GM21737 (cell line): ENCODE data around the gene GALNS.
"Not testable (repeated sequence)": the region's sequence is repeated elsewhere in the genome, so short reads cannot be mapped to it uniquely, and the experiment has no call there.

ENCODE experiments used
- ATAC-seq: cut with Tn5 transposase; IDR thresholded peaks from one replicate; pipeline ENCODE4 v1.9.1; 2021; ENCODE audit warnings: mild to moderate bottlenecking, moderate library complexity; ENCODE audit not compliant: unreplicated experiment

The GALNS gene, protein sequence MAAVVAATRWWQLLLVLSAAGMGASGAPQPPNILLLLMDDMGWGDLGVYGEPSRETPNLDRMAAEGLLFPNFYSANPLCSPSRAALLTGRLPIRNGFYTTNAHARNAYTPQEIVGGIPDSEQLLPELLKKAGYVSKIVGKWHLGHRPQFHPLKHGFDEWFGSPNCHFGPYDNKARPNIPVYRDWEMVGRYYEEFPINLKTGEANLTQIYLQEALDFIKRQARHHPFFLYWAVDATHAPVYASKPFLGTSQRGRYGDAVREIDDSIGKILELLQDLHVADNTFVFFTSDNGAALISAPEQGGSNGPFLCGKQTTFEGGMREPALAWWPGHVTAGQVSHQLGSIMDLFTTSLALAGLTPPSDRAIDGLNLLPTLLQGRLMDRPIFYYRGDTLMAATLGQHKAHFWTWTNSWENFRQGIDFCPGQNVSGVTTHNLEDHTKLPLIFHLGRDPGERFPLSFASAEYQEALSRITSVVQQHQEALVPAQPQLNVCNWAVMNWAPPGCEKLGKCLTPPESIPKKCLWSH

DNA sequence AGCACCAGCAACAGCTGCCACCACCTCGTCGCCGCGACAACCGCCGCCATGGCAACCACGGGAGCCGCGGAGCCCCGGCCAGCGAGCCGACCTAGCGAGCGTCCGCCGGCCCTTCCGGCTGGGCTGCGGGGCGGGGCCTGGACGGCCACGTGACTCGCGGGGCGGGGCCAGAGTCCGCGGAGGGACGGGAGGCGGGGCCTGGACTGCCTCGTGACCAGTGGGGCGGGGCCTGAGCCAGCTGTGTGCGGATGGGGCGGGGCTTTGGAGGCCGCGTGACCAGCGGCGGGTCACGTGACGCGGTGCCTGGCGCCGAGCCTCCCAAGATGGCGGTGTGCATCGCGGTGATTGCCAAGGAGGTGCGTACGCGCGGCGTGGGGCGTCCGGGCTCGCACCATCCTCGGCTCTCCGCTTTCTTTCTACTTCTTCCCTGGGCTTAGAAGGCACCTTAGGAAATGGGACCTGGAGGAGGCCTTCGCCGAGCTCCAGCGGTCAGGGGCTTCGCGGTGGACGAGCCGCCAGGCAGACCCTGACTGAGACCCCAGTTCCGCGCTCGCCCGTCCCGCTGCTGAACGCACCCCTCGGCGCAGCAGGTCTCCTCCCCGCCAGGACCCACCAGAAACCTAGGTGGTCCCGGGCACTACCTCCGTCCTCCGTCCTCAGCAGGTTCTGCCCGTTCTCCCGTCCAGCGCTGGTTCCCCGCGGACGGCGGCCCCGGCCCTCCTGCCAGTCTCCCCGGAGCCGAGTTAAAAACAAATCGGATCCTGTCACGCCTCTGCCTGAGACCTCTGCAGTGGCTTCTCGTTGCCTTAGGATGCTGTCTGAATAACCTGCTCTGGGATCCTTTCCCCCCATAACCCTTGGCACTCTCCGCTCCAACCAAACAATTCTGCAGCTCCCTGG, at the start of gene GALNS, which contains the start of gene TRAPPC2L:
GALNS (minus strand) TSS at position 120 of the 900 bp plus-strand sequence; CDS start at position 50, 70 bp downstream.
TRAPPC2L (plus strand) TSS at position 300 of the 900 bp plus-strand sequence; CDS start at position 324, 24 bp downstream.
- peak; percentile 64 for ATAC-seq

DNA sequence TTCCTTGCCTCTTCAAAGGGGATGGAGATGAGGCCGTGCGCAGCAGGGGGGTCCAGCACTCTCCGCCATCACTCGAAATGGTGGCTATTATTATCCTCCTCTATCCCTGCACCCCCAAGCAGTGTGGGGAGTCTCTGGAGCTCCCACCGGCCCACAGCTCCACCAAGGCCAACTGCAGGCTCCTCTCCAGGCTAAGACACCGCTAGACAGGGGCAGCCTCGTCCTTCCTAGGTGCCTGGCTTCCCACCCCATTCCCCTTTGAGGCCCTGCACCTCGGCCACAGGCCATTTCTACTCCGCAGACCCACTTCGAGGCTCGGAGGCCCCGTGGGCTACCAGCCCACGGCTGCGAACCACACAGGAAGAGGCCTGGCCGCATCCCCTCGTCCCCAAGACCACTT, 49.3 kb upstream of the GALNS start:
- no peak for ATAC-seq

DNA sequence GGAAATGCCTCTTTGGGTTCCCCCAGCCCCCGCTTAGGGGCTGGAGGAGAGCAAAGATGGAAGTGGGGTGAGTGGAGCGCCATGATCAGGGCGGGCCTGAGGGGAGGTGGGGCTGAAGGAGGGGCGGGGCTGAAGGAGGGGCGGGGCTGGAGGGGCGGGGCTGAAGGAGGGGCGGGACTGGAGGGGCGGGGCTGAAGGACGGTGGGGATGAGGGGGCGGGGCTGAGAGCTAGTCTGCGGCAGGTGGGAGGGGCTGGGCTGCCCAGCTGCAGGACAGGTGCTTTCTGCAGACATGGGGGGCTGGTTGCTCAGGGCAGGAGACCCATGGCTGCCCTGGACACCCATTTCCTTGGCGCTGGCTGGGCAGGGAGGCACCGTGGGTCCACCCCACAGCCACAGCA, 48.8 kb upstream of the GALNS start:
- no peak for ATAC-seq

DNA sequence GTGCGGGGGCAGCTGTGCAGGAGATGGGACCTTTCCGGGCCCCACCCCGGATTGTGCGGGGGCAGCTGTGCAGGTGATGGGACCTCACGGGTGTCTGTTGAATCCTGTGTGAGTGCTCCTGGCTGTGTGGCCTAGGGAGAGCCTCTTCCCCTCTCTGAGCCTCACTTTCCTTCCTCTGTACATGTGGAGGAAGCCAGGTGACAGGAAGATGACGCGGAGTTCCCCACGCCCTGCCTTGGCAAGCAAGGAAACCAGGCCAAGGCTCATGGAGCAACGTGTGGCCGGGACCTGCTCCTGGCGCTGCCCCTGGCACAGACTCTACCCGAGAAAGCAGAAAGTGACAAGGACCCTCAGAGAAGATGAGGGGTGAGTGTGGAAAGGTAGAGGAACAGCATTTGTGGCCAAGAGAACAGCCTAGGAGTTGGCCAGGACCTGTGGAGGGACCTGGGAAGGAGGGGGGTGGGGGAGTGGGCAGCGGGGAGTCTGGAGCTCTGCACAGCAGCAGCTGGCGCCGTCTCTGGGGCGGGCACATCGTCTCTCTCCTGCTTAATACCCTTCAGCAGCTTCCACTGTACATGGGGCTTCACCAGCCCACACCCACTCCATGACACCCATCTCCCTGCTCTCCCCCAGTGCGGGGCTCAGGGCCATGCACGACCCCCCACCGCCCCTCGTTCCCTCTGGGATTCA, 48.1 kb upstream of the GALNS start:
- ATAC-seq = no peak

DNA sequence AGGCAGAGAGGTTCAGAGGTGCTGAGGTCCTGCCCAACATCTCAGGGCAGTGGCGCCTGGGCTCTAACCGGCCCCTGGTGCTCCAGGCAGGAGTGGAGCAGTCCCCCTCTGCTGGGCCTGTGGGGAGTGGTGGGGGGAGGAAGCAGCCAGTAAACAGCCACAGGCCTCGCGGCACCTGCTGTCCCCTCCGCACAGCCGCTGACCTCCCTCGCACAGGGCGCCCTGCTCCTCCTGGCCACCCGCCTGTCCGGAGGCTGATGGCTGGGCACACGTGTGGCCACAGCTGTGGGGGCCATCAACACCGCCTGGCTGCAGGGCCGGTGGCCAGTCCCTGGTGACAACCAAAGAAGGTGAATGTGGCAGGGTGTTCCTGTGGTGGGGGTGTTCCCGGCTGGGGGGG, 46.5 kb upstream of the GALNS start:
- no peak for ATAC-seq

DNA sequence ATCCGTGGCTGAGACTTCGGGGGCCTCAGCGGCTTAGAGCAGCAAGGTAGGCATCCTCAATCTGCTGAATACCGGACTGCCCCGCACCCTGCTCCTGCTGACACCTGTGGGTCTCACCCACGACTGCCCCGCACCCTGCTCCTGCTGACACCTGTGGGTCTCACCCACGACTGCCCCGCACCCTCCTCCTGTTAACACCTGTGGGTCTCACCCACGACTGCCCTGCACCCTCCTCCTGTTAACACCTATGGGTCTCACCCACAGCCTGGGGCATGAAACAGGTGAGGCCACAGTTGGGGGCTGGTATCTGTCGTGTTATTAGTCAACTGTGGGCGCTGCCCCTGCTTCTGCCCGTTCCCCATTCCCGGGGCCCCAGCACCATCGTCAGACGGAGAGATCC, 46.0 kb upstream of the GALNS start:
- no peak for ATAC-seq

GRCh38 chr16:88901718-88902337, 45.1 kb upstream of the GALNS start:
- ATAC-seq = no peak

DNA sequence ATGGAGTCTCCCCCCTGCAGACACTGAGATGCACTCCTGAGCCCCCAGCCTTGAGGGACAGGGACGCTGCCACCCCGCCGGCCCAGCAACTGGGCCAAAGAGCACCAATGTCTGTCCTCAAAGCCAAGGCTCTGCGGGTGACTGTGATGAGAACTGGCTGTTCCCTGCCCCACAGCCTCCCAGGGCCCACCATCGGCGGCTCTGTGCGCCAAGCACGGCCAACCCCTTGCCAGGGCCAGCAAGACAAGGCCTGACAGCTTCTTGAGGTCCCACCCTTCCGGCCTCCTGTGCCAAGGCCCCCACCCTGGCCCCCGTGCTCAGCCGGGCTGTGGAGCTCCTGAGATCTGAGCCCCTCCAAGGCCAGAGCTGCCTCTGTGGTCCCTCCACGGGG, 43.9 kb upstream of the GALNS start:
- no peak for ATAC-seq

DNA sequence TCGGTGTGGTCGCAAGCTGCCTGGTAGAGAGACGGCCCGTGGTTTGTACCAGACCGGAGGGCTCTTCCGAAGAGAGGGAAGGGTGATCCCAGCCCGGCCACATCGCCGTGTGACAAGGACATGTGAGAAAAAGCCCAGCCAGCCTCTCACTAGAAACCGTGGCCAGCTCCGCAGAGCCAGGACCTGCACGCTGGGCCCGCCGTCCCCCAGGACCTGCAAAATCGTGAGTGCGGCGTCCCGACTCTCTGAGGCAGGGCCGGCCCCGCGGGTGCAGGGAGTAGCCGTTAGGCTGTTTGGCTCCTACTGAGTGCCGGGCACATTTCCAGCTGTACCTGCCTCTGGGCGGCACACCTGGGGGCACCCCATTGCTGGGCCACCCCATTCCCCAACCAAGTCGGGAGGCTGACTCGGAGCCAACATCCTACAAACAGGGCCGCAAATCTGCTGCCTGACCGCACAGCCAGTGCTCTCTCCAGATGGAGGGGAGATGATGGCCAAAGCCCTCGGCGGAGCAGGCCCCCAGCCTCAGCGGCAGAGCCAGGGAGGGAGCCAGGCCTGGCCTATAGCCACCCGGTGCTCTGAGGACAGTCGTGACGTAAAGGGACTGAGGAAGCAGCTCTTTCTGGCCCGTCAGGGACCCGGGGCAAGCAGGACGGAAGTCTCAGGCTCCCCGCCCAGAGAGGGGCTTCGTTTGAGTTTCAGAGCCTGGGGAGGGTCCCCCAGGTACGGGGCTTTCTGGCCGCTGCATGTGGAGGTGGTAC, 43.3 kb upstream of the GALNS start:
- no peak for ATAC-seq

DNA sequence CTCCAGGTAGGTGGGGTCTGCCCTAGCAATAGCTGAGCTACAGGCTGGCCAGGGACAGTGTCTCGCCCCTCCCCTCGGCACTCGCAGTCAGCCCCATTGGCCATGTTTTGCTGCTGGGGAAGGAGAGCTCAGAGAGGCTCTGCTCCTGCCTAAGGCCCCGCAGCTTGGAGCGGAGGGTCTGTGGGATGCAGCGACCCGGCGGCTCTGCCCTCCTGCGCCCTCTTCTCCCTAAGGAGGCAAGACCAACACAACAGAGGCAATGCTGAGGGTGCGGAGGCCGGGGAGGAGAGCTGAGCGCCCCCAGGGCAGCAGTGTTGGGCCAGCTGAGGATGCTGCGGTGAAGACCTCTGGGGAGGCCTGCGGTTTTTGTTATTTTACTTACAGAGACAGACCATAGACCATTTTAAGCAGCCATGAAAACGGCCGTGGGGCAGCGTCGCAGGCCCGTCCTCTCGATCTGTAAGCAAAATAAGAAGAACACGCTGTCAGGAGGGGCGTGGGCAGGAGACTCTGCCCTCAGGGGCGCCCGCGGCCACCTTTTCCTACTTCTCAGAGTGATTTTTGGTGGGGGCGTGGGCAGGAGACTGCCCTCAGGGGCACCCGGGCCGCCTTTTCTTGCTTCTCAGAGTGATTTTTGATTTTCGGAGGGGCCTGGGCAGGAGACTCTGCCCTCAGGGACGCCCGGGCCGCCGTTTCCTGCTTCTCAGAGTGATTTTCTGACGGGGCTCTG, 41.1 kb upstream of the GALNS start:
- no peak for ATAC-seq

GRCh38 chr16:88896238-88897070, 39.7 kb upstream of the GALNS start:
- no peak for ATAC-seq

DNA sequence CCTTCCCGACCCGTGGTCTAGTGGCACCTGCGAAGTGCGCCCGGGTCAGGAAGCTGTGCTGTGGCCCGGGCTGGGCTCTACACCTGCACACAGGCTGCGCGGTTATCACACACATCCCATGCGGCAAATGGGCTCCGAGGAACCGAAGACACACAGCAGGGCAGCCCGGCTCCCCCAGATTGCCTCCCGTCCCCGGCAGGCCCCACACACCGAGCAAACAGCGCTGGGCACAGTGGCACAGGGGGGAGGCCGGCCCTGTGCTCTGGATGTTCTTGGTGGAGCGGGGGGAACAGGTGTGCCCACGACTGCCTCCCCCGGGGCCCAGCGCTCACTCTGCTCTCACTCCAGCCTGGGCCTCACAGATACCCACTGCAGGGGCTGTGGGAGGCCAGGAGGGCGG, 38.6 kb upstream of the GALNS start:
- no peak for ATAC-seq

GRCh38 chr16:88894681-88895300, 38.0 kb upstream of the GALNS start:
- no peak for ATAC-seq

DNA sequence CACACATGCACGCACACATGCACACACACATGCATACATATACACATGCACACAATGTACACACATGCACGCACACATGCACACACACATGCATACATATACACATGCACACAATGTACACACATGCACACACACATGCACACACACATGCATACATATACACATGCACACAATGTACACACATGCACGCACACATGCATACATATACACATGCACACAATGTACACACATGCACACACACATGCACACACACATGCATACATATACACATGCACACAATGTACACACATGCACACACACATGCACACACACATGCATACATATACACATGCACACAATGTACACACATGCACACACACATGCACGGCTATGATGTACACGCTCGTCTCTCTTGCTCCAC, 37.5 kb upstream of the GALNS start:
- ATAC-seq = not testable (repeated sequence)

DNA sequence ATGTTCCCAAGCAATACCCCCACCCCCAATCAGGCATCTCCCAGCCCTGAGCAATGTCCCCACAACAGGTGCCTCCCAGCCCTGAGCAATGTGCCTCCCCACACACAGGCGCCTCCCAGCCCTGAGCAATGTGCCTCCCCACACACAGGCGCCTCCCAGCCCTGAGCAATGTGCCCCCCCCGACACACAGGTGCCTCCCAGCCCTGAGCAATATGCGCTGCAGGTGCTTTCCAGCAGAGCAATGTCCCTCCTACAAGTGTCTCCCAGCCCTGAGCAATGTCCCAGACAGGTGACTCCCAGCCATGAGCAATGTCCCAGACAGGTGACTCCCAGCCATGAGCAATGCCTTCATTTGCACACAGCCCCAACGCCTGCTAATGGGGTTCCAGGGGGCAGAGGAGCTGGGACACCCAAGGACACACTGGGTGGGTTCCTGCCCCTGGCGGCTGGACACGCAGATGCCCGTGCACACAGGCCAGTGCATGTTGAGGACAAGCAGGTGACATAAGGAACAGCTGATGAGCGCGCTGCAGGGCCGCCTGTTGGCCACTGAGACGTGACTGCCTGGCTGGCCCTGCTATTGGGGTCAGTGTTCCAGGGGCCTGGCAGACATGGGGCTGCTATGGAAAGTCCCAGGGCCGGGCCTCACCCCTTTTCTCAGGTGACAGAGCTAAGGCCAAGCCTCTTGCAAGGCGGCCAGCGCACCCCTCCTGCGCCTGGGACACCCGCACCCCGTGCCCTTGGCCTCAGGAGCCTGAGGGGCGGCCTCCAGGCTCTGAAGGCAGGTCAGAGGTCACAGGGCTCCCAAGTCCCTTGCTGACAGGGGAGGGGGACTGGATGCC, 36.6 kb upstream of the GALNS start:
- ATAC-seq = no peak

DNA sequence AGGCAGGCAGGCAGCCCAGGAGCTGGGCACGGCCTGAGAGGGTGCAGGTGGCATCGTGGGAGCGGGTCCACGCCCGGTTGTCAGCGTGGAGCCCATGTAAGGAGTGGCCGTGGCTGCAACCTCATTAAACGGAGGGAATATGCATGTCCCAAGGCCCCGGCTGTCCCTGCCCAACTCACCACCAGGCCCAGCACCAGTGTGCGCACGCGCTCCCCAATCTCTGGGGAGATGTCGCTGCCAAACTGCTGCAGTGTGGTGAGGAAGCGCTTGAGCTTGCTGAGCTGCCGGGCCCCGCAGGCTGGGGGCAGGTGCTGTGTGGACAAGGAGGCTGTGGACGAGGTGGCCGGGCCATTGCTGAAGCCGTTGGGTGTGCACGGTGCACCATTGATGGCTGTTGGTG, 35.3 kb upstream of the GALNS start:
- no peak for ATAC-seq

DNA sequence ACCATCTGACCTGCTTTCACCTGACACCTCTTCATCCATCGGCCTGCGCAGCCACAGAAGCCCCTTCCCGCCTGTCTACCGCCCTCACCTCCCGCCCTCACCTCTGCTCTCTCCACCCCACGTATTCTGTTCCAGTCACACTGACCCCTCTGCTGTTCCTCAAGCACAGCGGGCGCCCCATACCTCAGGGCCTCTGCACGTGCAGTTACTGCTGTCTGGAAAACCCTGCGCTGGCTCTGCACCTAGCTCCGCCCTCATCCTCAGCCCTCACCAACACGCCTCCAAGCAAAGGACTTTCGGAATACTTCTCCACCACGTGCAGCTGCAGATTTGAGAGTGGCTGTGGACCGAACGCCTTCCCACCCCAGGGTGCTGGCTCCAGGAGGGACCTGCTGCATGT, 34.3 kb upstream of the GALNS start:
- ATAC-seq = no peak
